IPS-18a (cell line): ENCODE measurements around the gene ECPAS.
A peak's percentile ranks its signal among the peaks of the same experiment; 100 is the strongest.
"Not testable (repeated sequence)": the region's sequence is repeated elsewhere in the genome, so short reads cannot be mapped to it uniquely, and the experiment has no call there.

Experiments
- H3K27ac ChIP-seq: one replicate; pipeline ENCODE4 v1.5.1; 2013; ENCODE audit warnings: low read length
- H3K27me3 ChIP-seq: one replicate; pipeline ENCODE4 v1.6.1; 2013; ENCODE audit warnings: mild to moderate bottlenecking, low read length; ENCODE audit not compliant: control insufficient read depth, insufficient read depth
- H3K36me3 ChIP-seq: one replicate; pipeline ENCODE4 v1.6.1; 2013; ENCODE audit warnings: low read depth, low read length; ENCODE audit not compliant: control insufficient read depth
- H3K4me1 ChIP-seq: one replicate; pipeline ENCODE4 v1.6.1; 2013; ENCODE audit warnings: low read depth, low read length; ENCODE audit not compliant: control insufficient read depth
- H3K4me3 ChIP-seq: one replicate; pipeline ENCODE4 v1.5.1; 2013; ENCODE audit warnings: low read length
- H3K9ac ChIP-seq: one replicate; pipeline ENCODE4 v1.6.1; 2013; ENCODE audit warnings: mild to moderate bottlenecking, low read length, moderate library complexity
- H3K9me3 ChIP-seq: one replicate; pipeline ENCODE4 v1.6.1; 2013; ENCODE audit warnings: low read depth, low read length; ENCODE audit not compliant: control insufficient read depth

Gene ECPAS

GRCh38 chr9:111502506-111502905, 18.3 kb upstream of the ECPAS start:
- no peak overlapping the region for H3K4me3 ChIP-seq
- H3K36me3 ChIP-seq = no peaks in the 10 kb centered on the region
- H3K4me1 ChIP-seq = no peaks in the 10 kb centered on the region
- H3K9me3 ChIP-seq = no peaks in the 10 kb centered on the region
- no peaks in the 10 kb centered on the region for H3K27me3 ChIP-seq
- no peak overlapping the region for H3K9ac ChIP-seq
- no peak overlapping the region for H3K27ac ChIP-seq

- no peak overlapping the region for H3K4me3 ChIP-seq
- no peaks in the 10 kb centered on the region for H3K27me3 ChIP-seq
- no peaks in the 10 kb centered on the region for H3K4me1 ChIP-seq
- H3K9me3 ChIP-seq = no peaks in the 10 kb centered on the region
- no peaks in the 10 kb centered on the region for H3K36me3 ChIP-seq
- no peak overlapping the region for H3K9ac ChIP-seq
- no peak overlapping the region for H3K27ac ChIP-seq
Measured at GRCh38 chr9:111501648-111502047, 17.5 kb upstream of the ECPAS start.

DNA sequence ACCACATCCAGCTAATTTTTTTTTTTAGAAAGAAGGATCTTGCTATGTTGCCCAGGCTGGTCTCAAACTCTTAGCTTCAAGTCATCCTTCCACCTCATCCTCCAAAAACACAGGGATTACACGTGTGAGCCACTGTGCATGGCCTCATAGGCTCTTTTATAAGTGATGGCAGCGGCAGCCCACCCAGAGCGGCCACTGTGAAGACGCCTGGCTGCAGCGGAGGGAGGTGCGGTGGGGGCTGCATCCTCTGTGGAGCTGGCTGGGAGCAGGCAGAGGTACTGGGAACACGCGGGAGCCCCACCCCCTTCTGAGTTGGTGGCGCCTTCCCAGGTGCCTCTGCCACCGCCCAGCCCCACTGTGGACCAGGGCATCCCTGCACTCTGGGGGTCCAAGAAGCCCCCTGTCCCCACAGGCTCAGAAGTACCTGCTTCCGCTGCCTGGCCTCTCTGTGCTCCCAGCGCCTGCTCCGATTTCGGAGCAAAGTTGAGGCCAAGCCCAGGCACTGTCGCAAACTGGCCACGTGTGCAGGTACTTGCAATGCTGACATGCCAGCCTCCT, 16.9 kb upstream of the ECPAS start:
- no peak overlapping the region for H3K27ac ChIP-seq
- H3K9me3 ChIP-seq = no peaks in the 10 kb centered on the region
- H3K27me3 ChIP-seq = no peaks in the 10 kb centered on the region
- H3K4me1 ChIP-seq = no peaks in the 10 kb centered on the region
- H3K4me3 ChIP-seq = no peak overlapping the region
- no peaks in the 10 kb centered on the region for H3K36me3 ChIP-seq
- H3K9ac ChIP-seq = no peak overlapping the region

DNA sequence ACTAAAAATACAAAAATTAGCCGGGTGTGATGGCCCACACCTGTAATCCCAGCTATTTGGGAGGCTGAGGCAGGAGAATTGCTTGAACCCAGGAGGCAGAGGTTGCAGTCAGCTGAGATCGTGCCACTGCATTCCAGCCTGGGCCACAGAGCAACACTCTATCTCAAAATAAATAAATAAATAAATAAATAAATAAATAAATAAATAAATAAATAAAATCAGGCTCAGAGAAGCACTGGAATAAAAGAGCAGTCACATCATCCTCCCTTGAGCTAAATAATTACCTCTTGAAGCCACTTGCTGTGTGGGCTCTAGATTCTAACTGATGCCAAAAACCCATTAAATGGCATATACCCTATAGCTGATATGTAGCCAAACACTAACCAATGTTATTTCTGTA, 13.0 kb upstream of the ECPAS start:
- H3K36me3 ChIP-seq, H3K9ac ChIP-seq, H3K4me1 ChIP-seq, H3K27ac ChIP-seq, H3K27me3 ChIP-seq, H3K4me3 ChIP-seq, H3K9me3 ChIP-seq: not testable (repeated sequence)

DNA sequence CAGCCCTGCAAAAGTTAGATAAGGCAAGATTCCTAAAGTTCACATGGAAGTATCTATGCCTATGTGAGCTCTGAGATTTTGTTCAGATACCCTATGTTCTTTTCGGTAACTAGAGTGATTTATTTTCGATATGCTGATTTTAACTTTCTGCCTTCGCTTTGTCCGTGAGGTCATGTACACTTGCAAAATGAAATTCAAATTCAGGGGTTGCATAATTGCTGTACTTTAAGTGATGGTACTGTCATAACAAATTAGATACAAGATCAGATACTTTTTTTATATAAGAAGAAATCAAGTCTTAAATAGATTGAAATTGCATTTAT, 350 bp upstream of the ECPAS start:
- Histone ChIP-seq H3K9me3 (no peaks in the 10 kb centered on the region), H3K27ac (no peak overlapping the region), H3K27me3 (no peaks in the 10 kb centered on the region), H3K36me3 (no peaks in the 10 kb centered on the region), H3K4me1 (peaks cover 11% of the 10 kb centered on the region), H3K4me3 (peak overlapping the region; percentile 93), H3K9ac (peak overlapping the region; percentile 80)

DNA sequence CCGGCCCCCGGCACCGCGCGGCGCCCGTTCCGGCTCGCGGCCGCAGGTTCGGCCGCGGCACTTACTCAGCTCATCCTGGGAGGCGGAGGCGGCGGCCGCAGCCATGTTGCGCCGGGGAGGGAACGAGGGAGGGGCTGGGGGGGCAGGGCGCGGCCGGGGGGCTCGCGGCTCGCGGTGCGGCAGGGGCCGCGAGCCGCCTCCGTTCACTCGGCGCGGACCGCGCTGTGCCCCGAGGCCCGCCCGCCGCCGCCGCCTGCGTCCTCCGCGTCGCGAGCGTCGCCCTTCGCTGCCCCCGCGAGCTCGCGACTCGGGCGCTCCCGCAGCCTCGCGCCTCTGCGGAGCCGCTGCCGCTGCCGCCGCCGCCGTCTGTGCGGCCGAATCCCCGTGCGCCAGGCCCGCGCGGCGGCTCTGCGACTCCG, 735 bp downstream of the ECPAS start:
- H3K4me3 ChIP-seq = no peak overlapping the region
- peaks cover 11% of the 10 kb centered on the region for H3K4me1 ChIP-seq
- no peak overlapping the region for H3K9ac ChIP-seq
- H3K27me3 ChIP-seq = no peaks in the 10 kb centered on the region
- no peak overlapping the region for H3K27ac ChIP-seq
- H3K9me3 ChIP-seq = no peaks in the 10 kb centered on the region
- no peaks in the 10 kb centered on the region for H3K36me3 ChIP-seq

GRCh38 chr9:111482694-111483438, 1.3 kb downstream of the ECPAS start:
- no peaks in the 10 kb centered on the region for H3K9me3 ChIP-seq
- peak overlapping the region; percentile 90 for H3K4me3 ChIP-seq
- H3K9ac ChIP-seq = peak overlapping the region; percentile 76
- no peak overlapping the region for H3K27ac ChIP-seq
- no peaks in the 10 kb centered on the region for H3K36me3 ChIP-seq
- peaks cover 11% of the 10 kb centered on the region for H3K4me1 ChIP-seq
- no peaks in the 10 kb centered on the region for H3K27me3 ChIP-seq

- Histone ChIP-seq H3K9ac (peak overlapping the region; percentile 76), H3K27ac (no peak overlapping the region), H3K9me3 (no peaks in the 10 kb centered on the region), H3K4me1 (peaks cover 11% of the 10 kb centered on the region), H3K27me3 (no peaks in the 10 kb centered on the region), H3K4me3 (peak overlapping the region; percentile 90), H3K36me3 (no peaks in the 10 kb centered on the region)
Measured at GRCh38 chr9:111481885-111482636, 2.1 kb downstream of the ECPAS start.

GRCh38 chr9:111477677-111478076, 6.5 kb downstream of the ECPAS start:
- H3K9ac ChIP-seq = no peak overlapping the region
- no peaks in the 10 kb centered on the region for H3K9me3 ChIP-seq
- H3K4me1 ChIP-seq = peaks cover 18% of the 10 kb centered on the region
- H3K27ac ChIP-seq = no peak overlapping the region
- no peaks in the 10 kb centered on the region for H3K27me3 ChIP-seq
- H3K36me3 ChIP-seq = no peaks in the 10 kb centered on the region
- no peak overlapping the region for H3K4me3 ChIP-seq

GRCh38 chr9:111475195-111475594, 9.0 kb downstream of the ECPAS start:
- no peak overlapping the region for H3K27ac ChIP-seq
- no peaks in the 10 kb centered on the region for H3K9me3 ChIP-seq
- H3K36me3 ChIP-seq = no peaks in the 10 kb centered on the region
- H3K4me1 ChIP-seq = peaks cover 21% of the 10 kb centered on the region
- H3K27me3 ChIP-seq = no peaks in the 10 kb centered on the region
- H3K4me3 ChIP-seq = no peak overlapping the region
- no peak overlapping the region for H3K9ac ChIP-seq

GRCh38 chr9:111474385-111474784, 9.8 kb downstream of the ECPAS start:
- Histone ChIP-seq H3K36me3 (no peaks in the 10 kb centered on the region), H3K4me3 (no peak overlapping the region), H3K27me3 (no peaks in the 10 kb centered on the region), H3K4me1 (peaks cover 22% of the 10 kb centered on the region), H3K9ac (no peak overlapping the region), H3K9me3 (no peaks in the 10 kb centered on the region), H3K27ac (no peak overlapping the region)
